ENCODE measurements around the gene TMEM80. TPM values are rescaled to one million over a fixed set of nuclear protein-coding genes. Genes with fewer than 3 reads are reported as not detected.

The TMEM80 gene
- total and polyA plus RNA-seq, 2 of the 4 experiments (the other 2 are of a cell fraction), result 5.6 to 21.7 TPM

GRCh38 chr11:704781-705645 is 9.4 kb downstream of the TMEM80 start:
- Histone ChIP-seq H3K14ac (replicated peaks; ENCODE audit: low read depth, low read length) (peak overlapping the region; percentile 32; the same call in 1 of the 2 replicates), H3K79me1 (ENCODE audit: low read depth in 1 of 2, low read length in 2 of 2) (peaks cover 8 to 58% of the 10 kb centered on the region in 2 experiments), H3K23ac (ENCODE audit: low read depth, low read length) (0 out of 2 replicates have a peak overlapping the region, but pooled peaks have one; percentile 46), H3K27ac (ENCODE audit: insufficient read depth, low read length) (no peak overlapping the region), H3K4me2 (ENCODE audit: low read depth, low read length) (peak overlapping the region; percentile 72), H4K91ac (ENCODE audit: insufficient read depth, low read depth, low read length) (peak overlapping the region; percentile 28; the same call in 1 of the 2 replicates), H2AK5ac (ENCODE audit: low read depth, low read length) (peak overlapping the region; percentile 20; the same call in 1 of the 2 replicates), H3K9me3 (ENCODE audit: control insufficient read depth, insufficient read depth, low read length) (no peaks in the 10 kb centered on the region), H3K18ac (ENCODE audit: low read depth, low read length) (no peak overlapping the region), H4K20me1 (ENCODE audit: insufficient read depth, low read length) (no peaks in the 10 kb centered on the region), H3K4ac (ENCODE audit: low read depth, low read length) (peak overlapping the region; percentile 48), H3K4me1 (ENCODE audit: control insufficient read depth, insufficient read depth, low read length) (peaks cover 21% of the 10 kb centered on the region), H3K4me3 (ENCODE audit: insufficient read depth, low read depth, low read length) (peak overlapping the region; percentile 53), H2BK15ac (ENCODE audit: low read depth, low read length) (no peak overlapping the region), H3K9ac (ENCODE audit: low read depth, low read length) (no peak overlapping the region; the same call in 1 of the 2 replicates), H3K56ac (ENCODE audit: extremely low read depth, insufficient read depth, low read length) (no peak overlapping the region), H4K5ac (ENCODE audit: low read depth, low read length) (no peak overlapping the region), H4K8ac (ENCODE audit: low read depth in 2 of 2, low read length in 2 of 2) (peak overlapping the region; percentile 28 to 72; a peak in 1 of 4 replicates), H3K27me3 (ENCODE audit: control insufficient read depth, insufficient read depth, low read length) (no peaks in the 10 kb centered on the region), H2AFZ (replicated peaks; ENCODE audit: low read length, poor library complexity) (peak overlapping the region; percentile 72), H3K9me1 (ENCODE audit: insufficient read depth, low read length) (peaks cover 14% of the 10 kb centered on the region), H2BK120ac (ENCODE audit: low read depth, low read length) (no peak overlapping the region), H2BK20ac (ENCODE audit: low read depth, low read length) (no peak overlapping the region), H2BK5ac (ENCODE audit: low read depth, low read length, poor library complexity, severe bottlenecking) (peak overlapping the region; percentile 34), H2AK9ac (replicated peaks; ENCODE audit: low read depth, low read length, poor library complexity) (peak overlapping the region; percentile 87), H3K36me3 (ENCODE audit: control insufficient read depth, insufficient read depth, low read length) (peaks cover 19% of the 10 kb centered on the region; the same call in 1 of the 2 replicates)
- ATAC-seq (ENCODE audit: low read depth) (no peak), DNase-seq (no peak)
- no TSS peak for BruUV-seq (replicated peaks)
- WGBS, 2 experiments (ENCODE audit: extremely low coverage in 2 of 2, insufficient read length in 1 of 2), result 86% methylated on average over 11 of the region's 27 CpGs; no CpG with 5 or more reads in 1 of the 2 experiments
- in situ Hi-C loops (cut with MboI; ENCODE audit: low sequenced_read_pairs) (no loop called here), dilution Hi-C loops (cut with HindIII; ENCODE audit: low sequenced_read_pairs, unreplicated experiment) (no loop called here), intact Hi-C loops (cut with micrococcal nuclease) (no loop called here)
- ChIA-PET POLR2A (ENCODE audit: unreplicated experiment) (interaction anchor here (0.6 kb wide), 1 partner anchor 400 kb away, joined by 4 read pairs; no protein-coding TSS in a partner anchor), CTCF (no interaction called here)
- no peak for TF ChIP-seq SMC3 (IDR thresholded peaks at IDR 0.05; ENCODE audit: low read depth, low read length)
- no peak for TF ChIP-seq MAFK (IDR thresholded peaks at IDR 0.05; ENCODE audit: low read depth, low read length)
- no peak for TF ChIP-seq CHD1 (IDR thresholded peaks at IDR 0.05; ENCODE audit: low read depth, low read length)
- TF ChIP-seq CEBPB (IDR thresholded peaks at IDR 0.05; ENCODE audit: low read depth, low read length), result no peak
- no peak for TF ChIP-seq RAD21 (IDR thresholded peaks at IDR 0.05; ENCODE audit: low read length)
- no peak for TF ChIP-seq NFE2L2 (IDR thresholded peaks at IDR 0.05; ENCODE audit: low read depth, low read length)
- TF ChIP-seq MAZ (IDR thresholded peaks at IDR 0.05; ENCODE audit: borderline replicate concordance, low read depth, low read length), result no peak
- TF ChIP-seq FOS (IDR thresholded peaks at IDR 0.05; ENCODE audit: low read depth, low read length), result no peak
- no peak for TF ChIP-seq CTCF (conservative IDR thresholded peaks at IDR 0.05; ENCODE audit: low read depth, low read length)
- no peak for TF ChIP-seq BHLHE40 (IDR thresholded peaks at IDR 0.05; ENCODE audit: low read depth, low read length)
- no peak for TF ChIP-seq MXI1 (IDR thresholded peaks at IDR 0.05; ENCODE audit: borderline replicate concordance, low read depth, low read length)
- TF ChIP-seq ELK1 (IDR thresholded peaks at IDR 0.05; ENCODE audit: borderline replicate concordance, low read depth, low read length), result no peak
- no peak for TF ChIP-seq USF2 (IDR thresholded peaks at IDR 0.05; ENCODE audit: low read depth, low read length)
